ENCODE measurements around the gene TMEM150A. TPM values are rescaled to one million over a fixed set of nuclear protein-coding genes. Genes with fewer than 3 reads are reported as not detected.

TMEM150A gene
- total and polyA plus RNA-seq, 2 donors (not counting 3 experiments of a cell fraction or from before 2014, with no cell fraction given) = 17.7 to 35.7 TPM

GRCh38 chr2:85600951-85601770 is 1.3 kb downstream of the TMEM150A start:
- Histone ChIP-seq H3K9me1 (replicated peaks; ENCODE audit: control insufficient read depth, extremely low read depth, insufficient read depth, low read length) (no peaks in the 10 kb centered on the region), H3K27me3 (ENCODE audit: control insufficient read depth in 2 of 2, insufficient read depth in 2 of 2, low read length in 2 of 2) (no peaks in the 10 kb centered on the region), H3K4me1 (ENCODE audit: control insufficient read depth, extremely low read depth, insufficient read depth, low read length) (peaks cover 25% of the 10 kb centered on the region), H3K9me3 (replicated peaks; ENCODE audit: control insufficient read depth, insufficient read depth, low read length) (no peaks in the 10 kb centered on the region), H3K79me2 (ENCODE audit: control insufficient read depth, insufficient read depth, low read length) (peaks cover 14% of the 10 kb centered on the region), H3K36me3 (ENCODE audit: control insufficient read depth in 2 of 2, extremely low read depth in 1 of 2, insufficient read depth in 2 of 2, low read length in 2 of 2) (peaks cover 0 to 29% of the 10 kb centered on the region in 2 experiments), H2AFZ (ENCODE audit: low read depth, low read length) (no peak overlapping the region), H4K20me1 (replicated peaks; ENCODE audit: control insufficient read depth, extremely low read depth, insufficient read depth, low read length) (no peaks in the 10 kb centered on the region), H3K4me3 (replicated peaks in 1 of 3; ENCODE audit: insufficient read depth in 1 of 3, low read depth in 1 of 3, low read length in 3 of 3) (peak overlapping the region in 1 of 3 experiments; percentile 98), H3K27ac (ENCODE audit: insufficient read depth, low read depth, low read length) (no peak overlapping the region), H3K4me2 (ENCODE audit: insufficient read depth, low read length) (peak overlapping the region; percentile 87), H3K9ac (replicated peaks; ENCODE audit: extremely low read depth, insufficient read depth, low read length) (no peak overlapping the region)
- TF ChIP-seq POLR2A (IDR thresholded peaks at IDR 0.05; ENCODE audit: low read depth, low read length) = no peak
- TF ChIP-seq CTCF (IDR thresholded peaks at IDR 0.05; ENCODE audit: extremely low read depth in 1 of 2, insufficient read depth in 1 of 2, low read depth in 1 of 2, low read length in 2 of 2) = no peak
- peak; percentile 22 for TF ChIP-seq POLR2AphosphoS5 (IDR thresholded peaks at IDR 0.05; ENCODE audit: insufficient read depth, low read depth, low read length)
- no peak for TF ChIP-seq JUN (IDR thresholded peaks at IDR 0.05; ENCODE audit: borderline replicate concordance, insufficient read depth, insufficient read length, low read depth)
- no peak for TF ChIP-seq FOS (IDR thresholded peaks at IDR 0.05; ENCODE audit: borderline replicate concordance, insufficient read depth, low read length)
- TF ChIP-seq GATA2 (IDR thresholded peaks at IDR 0.05; ENCODE audit: insufficient read depth, insufficient read length, low read depth, low read length) = no peak
- no peak for TF ChIP-seq MYC (IDR thresholded peaks at IDR 0.05; ENCODE audit: low read depth, low read length)
- BruUV-seq (replicated peaks) = TSS peak; percentile 18
- no peak for FAIRE-seq
- CTCF ChIA-PET = interaction anchor here (0.7 to 2.3 kb wide), 5 partner anchors 11 to 49 kb away, joined by 3 to 8 read pairs (median 4); partner anchors contain the start of genes C2orf68 and GGCX
- intact Hi-C loops (cut with micrococcal nuclease) = loop anchor here (5.0 kb wide), 1 partner anchor 179 kb away; no protein-coding TSS in a partner anchor
- DNase-seq (ENCODE audit: low read depth, low spot score) = no peak
- POLR2A ChIA-PET = no interaction called here
- dilution Hi-C loops (cut with MboI; ENCODE audit: extremely low pct_ligation_motif_present, low sequenced_read_pairs) = no loop called here

Data from endothelial cell of umbilical vein (primary cell).